Measurements from ENCODE around the gene EEF1AKMT1. TPM values are rescaled to one million over a fixed set of nuclear protein-coding genes. Genes with fewer than 3 reads are reported as not detected.

EEF1AKMT1 gene
- total and polyA plus RNA-seq, 10 of the 15 experiments (the other 5 are each of a cell fraction or from before 2014, with no cell fraction given): 7.9 to 44.5 (median 11.0) TPM

GRCh38 chr13:20699715-20700114, 74.0 kb downstream of the EEF1AKMT1 start:
- BruUV-seq (replicated peaks): no TSS peak
- H2AFZ ChIP-seq (ENCODE audit: control insufficient read depth, low read depth, low read length): no peak overlapping the region
- no peaks in the 10 kb centered on the region for H3K27me3 ChIP-seq (replicated peaks in 1 of 2; ENCODE audit: control insufficient read depth in 2 of 2, insufficient read depth in 2 of 2, low read length in 1 of 2)
- ChIA-PET POLR2A (no interaction called here), CTCF (interaction anchor here (0.6 kb wide), 1 partner anchor 538 kb away, joined by 3 read pairs; no protein-coding TSS in a partner anchor), RAD21 (ENCODE audit: unreplicated experiment) (no interaction called here), SMC1A (ENCODE audit: uncharacterized antibody, unreplicated experiment) (no interaction called here)
- intact Hi-C loops (cut with micrococcal nuclease; ENCODE audit: unreplicated experiment) (loop anchor here (5.0 kb wide), 1 partner anchor 202 kb away; no protein-coding TSS in a partner anchor), in situ Hi-C loops (cut with MboI) (no loop called here)
- no peaks in the 10 kb centered on the region for H3K36me3 ChIP-seq (ENCODE audit: control insufficient read depth in 2 of 2, insufficient read depth in 2 of 2, low read length in 1 of 2)
- ATAC-seq (no peak), FAIRE-seq (no peak), DNase-seq (ENCODE audit: low read depth, low spot score) (no peak)
- WGBS (ENCODE audit: insufficient coverage, insufficient replicate concordance, low lambda C conversion rate, missing lambda C conversion rate): 69% methylated on average over 9 of the region's 9 CpGs
- no peaks in the 10 kb centered on the region for H4K20me1 ChIP-seq (ENCODE audit: control insufficient read depth, insufficient read depth)
- no peaks in the 10 kb centered on the region for H3K9me3 ChIP-seq (replicated peaks; ENCODE audit: control insufficient read depth, insufficient read depth, low read length)
- no peak overlapping the region for H3K4me3 ChIP-seq
- H3K9ac ChIP-seq (ENCODE audit: control insufficient read depth, insufficient read depth, low read length): no peak overlapping the region
- no peak for TF ChIP-seq TCF12 (IDR thresholded peaks at IDR 0.05; ENCODE audit: low read depth, low read length)
- TF ChIP-seq MEF2A (IDR thresholded peaks at IDR 0.05; ENCODE audit: insufficient read depth, low read depth, low read length): no peak
- TF ChIP-seq EGR1 (IDR thresholded peaks at IDR 0.05; ENCODE audit: borderline replicate concordance in 1 of 2, low read depth in 2 of 2, low read length in 2 of 2): no peak
- no peak for TF ChIP-seq SIX5 (IDR thresholded peaks at IDR 0.05; ENCODE audit: low read depth, low read length, severe bottlenecking)
- no peak for TF ChIP-seq IRF3 (IDR thresholded peaks at IDR 0.05)
- no peak for TF ChIP-seq IKZF1 (conservative IDR thresholded peaks at IDR 0.05)
- no peak for TF ChIP-seq BCLAF1 (IDR thresholded peaks at IDR 0.05)
- no peak for TF ChIP-seq SREBF1 (IDR thresholded peaks at IDR 0.05; ENCODE audit: low read length)
- no peak for TF ChIP-seq KDM1A (IDR thresholded peaks at IDR 0.05; ENCODE audit: borderline replicate concordance)
- TF ChIP-seq POLR2AphosphoS2 (IDR thresholded peaks at IDR 0.05; ENCODE audit: low read depth, low read length): no peak
- TF ChIP-seq SMARCA5 (IDR thresholded peaks at IDR 0.05): no peak
- no peak overlapping the region for H3K4me2 ChIP-seq (ENCODE audit: control insufficient read depth, insufficient read depth)
- H3K79me2 ChIP-seq (ENCODE audit: control insufficient read depth, insufficient read depth, low read length): no peaks in the 10 kb centered on the region
- H3K4me1 ChIP-seq (ENCODE audit: control insufficient read depth, insufficient read depth, low read length): peaks cover 6% of the 10 kb centered on the region
- no peak overlapping the region for H3K27ac ChIP-seq (ENCODE audit: control insufficient read depth, insufficient read depth)

Data from GM12878 (cell line).